HuH-7.5 (cell line): ENCODE results near the gene SPOCK3.
"Not testable (repeated sequence)": the region's sequence is repeated elsewhere in the genome, so short reads cannot be mapped to it uniquely, and the experiment has no call there.

Experiments used
- DNase-seq: peaks from one replicate; pipeline ENCODE4 v3.0.0; 2011; ENCODE audit warnings: low spot score

Gene SPOCK3

DNA sequence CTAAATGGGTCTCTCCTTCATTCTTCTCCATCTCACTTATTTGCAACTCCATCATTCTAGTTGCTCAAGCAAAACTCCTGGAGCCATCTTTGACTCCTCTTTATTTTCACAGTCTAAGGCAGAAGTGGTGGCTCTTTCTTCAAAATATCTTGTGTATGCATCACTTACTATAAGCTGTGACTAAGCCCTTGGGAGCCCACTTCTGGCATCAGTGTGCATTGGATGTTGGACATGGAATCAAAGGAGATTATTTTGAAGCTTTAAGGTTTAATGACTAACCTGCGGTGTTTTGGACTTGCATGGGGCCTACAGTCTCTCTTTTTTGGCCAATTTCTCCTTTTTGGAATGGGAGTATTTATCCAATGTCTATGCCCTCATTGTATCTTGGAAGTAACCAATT is 276.8 kb downstream of the SPOCK3 start:
- DNase-seq: no peak

GRCh38 chr4:166956484-166956883 is 277.8 kb downstream of the SPOCK3 start:
- no peak for DNase-seq

DNA sequence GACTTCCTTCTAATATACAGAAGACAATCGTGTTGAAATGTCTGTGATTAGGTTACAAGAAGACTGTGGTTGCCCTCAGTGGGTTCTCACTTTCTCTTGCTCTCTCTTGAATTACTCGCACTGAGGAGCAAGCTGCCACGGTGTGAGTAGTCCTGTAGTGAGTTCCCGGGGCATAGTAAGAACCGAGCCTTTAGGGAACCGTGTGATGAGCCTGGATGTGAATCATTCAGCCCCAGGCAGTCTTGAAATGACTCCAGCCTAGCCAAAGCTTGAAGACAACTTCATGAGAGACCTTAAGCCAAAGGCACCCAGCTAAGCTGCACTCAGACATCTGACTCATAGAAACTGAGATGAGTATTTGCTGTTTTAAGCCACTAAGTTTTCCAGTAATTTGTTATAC is 292.7 kb downstream of the SPOCK3 start:
- no peak for DNase-seq

DNA sequence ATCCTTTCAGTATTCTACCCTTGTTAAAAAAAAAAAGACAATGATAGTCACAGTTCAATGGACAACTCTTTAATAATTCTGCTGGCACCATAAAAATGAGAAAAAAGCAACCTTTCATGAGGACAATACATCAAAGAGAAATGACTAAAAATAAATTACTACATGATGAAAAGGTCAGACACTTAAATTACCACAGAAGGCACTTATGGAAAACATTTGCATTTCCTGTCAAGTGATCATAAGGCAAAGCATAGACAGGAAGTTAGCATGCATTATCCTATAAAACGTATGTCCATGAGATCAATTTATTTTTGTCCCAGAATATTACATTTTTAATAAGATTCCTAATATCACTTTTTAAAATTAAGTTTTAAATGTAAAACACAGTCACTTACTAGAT is 303.8 kb downstream of the SPOCK3 start:
- no peak for DNase-seq

GRCh38 chr4:166924424-166924823 is 309.9 kb downstream of the SPOCK3 start:
- DNase-seq: no peak

GRCh38 chr4:166913926-166914325 is 320.4 kb downstream of the SPOCK3 start:
- DNase-seq: no peak

DNA sequence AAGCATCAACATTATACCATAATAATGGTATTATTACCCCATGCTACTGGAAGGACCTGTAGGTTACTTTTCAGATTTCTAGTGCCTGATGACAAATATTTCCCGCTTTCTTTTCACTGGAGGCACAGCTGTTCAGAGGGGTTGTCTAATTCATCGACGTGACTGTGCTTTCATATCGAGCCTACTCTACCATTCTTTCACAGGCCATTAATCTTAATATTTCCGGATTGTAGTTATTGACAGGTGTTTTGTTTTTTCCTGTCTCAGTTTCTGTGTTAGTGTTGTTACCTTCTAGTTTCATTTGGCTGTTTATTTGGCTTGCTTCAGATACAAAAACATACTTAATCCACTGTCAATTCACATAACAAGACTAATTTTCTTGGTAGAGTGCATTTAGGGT is 330.9 kb downstream of the SPOCK3 start:
- DNase-seq: no peak

GRCh38 chr4:166902941-166903340 is 331.4 kb downstream of the SPOCK3 start:
- no peak for DNase-seq

- no peak for DNase-seq
Measured at GRCh38 chr4:166896254-166896653, 338.0 kb downstream of the SPOCK3 start.

GRCh38 chr4:166895771-166896170 is 338.5 kb downstream of the SPOCK3 start:
- no peak for DNase-seq

DNA sequence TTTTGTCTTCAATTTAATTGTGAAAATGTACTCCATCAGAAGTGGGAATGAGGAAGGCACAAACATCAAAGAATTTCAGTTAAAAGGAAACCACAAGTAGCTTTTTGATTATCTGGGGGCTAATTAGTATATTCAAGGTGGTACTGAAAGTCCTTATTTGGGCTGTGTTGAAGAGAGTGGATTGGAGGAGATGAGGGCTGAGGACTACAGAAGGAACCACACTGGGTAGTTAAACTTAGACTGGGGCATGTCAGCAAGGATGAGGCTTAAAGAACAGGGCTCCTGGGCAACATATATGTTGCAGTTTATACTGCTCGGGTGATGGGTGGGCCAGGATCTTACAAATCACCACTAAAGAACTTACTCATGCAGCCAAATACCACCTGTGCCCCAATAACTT is 346.8 kb downstream of the SPOCK3 start:
- DNase-seq: no peak

GRCh38 chr4:166886718-166887117 is 347.6 kb downstream of the SPOCK3 start:
- DNase-seq: no peak

GRCh38 chr4:166882221-166882620 is 352.1 kb downstream of the SPOCK3 start:
- no peak for DNase-seq

- no peak for DNase-seq
Measured at GRCh38 chr4:166875821-166876220, 358.5 kb downstream of the SPOCK3 start.

DNA sequence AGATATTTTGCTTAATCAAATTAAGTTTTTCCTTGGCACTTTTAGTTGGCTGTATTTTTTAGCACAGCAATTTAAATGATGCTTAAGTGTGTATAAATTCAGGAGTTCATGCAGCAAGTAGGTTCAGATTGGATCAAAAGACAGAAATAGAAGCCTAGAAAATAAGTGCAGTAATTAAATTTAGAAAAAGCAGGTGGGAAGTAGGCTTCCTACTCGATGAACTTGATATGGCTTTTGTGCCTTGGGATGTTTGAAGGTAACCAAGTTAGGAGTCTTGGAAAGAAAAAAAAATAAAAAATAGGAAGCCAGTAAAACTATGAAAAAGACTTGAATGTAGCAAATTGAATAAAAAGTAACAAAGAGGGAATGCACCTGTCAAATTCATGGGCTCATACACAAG is 372.3 kb downstream of the SPOCK3 start:
- no peak for DNase-seq

DNA sequence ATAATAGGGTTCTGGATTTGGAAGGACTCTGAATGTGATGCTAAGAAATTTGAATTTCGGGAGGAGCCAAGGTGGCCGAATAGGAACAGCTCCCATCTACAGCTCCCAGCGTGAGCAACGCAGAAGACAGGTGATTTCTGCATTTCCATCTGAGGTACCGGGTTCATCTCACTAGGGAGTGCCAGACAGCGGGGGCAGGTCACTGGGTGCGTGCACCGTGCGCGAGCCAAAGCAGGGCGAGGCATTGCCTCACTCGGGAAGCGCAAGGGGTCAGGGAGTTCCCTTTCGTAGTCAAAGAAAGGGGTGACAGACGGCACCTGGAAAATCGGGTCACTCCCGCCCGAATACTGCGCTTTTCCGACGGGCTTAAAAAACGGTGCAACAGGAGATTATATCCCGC is 383.9 kb downstream of the SPOCK3 start:
- not testable (repeated sequence) for DNase-seq

- no peak for DNase-seq
Measured at GRCh38 chr4:166846939-166847338, 387.4 kb downstream of the SPOCK3 start.

DNA sequence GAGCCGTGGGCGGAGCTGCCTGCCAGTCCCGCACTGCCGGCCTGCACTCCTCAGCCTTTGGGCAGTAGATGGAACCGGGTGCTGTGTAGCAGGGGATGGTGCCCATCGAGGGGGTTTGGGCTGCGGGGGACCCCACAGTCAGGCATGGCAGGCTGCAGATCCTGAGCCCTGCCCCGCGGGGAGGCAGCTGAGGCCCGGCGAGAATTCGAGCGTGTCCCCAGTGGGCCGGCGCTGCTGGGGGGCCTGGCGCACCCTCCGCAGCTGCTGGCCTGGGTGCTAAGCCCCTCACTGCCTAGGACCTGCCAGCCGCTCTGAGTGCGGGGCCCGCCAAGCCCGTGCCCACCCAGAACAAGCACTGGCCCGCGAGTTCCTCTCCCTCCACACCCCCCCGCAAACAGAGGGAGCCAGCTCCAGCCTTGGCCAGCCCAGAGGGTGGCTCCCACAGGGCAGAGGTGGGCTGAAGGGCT is 391.5 kb downstream of the SPOCK3 start:
- no peak for DNase-seq

DNA sequence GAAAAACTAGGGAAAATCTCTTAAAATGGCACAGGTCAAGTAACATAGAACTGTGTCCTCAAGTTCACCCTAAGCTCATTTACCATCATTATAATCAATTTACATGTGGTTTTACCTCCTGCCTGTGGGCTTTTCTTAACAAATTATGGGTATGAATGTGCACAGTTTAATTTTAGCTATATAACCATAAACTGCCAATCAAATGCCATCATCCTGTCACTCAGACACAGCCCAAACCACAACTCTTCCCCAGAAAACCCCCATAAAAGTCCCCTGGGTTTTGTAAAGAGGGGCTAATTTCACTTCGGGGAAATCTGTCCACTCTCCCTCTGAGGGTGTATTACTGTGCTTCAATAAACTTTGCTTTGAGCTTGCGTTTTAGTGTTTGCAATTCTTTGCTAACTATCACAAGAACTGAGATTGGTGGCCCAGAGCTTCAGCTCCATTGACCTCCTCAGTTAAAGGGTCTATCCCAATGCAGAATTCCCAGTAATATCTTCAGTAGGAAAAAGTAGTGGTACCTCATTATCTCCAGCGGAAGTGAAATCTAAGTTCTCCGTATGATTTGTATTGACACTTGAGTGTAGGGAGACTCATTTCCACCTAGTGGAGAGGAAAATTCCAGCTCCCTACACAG is 394.6 kb downstream of the SPOCK3 start:
- no peak for DNase-seq

GRCh38 chr4:166838975-166839614 is 395.2 kb downstream of the SPOCK3 start:
- no peak for DNase-seq

DNA sequence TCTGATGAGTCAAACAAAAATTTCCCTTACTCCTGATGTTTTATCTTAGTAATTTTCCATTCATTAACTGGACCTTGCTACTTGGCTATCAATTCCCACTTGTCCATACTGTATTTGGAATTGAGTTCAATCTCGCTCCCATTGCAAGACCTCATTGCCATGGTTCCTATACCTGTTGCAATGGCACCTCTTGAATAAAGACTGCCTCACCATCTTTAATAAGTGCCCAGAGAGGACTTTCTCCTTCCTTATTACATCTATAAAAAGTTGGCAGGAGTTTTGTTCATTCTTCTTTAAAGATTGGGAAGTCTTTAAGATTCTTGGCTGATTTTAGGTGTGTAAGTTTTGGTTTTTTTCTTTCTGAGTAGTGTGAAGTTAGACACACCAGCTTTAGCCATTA is 397.4 kb downstream of the SPOCK3 start:
- DNase-seq: no peak

DNA sequence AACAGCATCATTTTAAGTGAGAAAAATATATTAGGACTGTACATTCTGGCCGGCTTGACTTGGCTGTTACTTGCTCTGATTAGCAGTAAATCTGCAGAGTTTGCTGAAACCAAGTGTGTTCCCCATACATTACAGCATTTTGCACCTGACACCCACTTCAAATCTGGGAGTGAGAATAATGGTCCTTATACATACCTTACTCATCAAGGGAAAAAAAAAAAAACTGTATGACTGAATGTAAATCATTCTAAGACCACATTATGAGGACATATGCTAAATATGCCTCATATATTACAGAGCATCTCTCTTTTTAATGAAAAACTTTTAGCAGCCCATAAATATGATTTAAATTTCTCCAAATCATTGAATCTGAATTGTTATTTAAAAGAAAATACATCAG is 406.7 kb downstream of the SPOCK3 start:
- DNase-seq: no peak

GRCh38 chr4:166827167-166827566 is 407.1 kb downstream of the SPOCK3 start:
- no peak for DNase-seq

DNA sequence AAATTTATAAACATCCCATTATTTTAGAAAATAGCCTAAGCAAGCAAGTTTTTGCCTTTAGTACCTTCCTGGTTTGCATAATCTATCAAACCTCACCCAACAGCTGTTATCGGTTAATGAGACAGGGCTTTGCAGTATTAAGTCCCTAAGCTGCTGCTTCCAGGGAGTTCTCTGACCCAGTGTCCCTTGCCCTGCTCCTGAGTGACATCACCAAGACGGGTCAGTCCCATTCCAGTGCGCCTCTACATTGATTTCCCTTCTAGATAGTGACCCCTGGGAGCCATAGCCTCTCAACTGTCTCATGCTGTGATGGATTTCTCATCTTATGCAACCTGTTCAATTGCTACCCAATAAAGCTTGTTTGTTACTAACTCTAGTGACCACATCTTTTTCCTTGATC is 410.4 kb downstream of the SPOCK3 start:
- no peak for DNase-seq
